Prostate gland (tissue), 2 donors: ENCODE results near the gene OAT.

Experiments used
- POLR2A ChIP-seq: fragments of 450-650 bp; IDR thresholded peaks from one replicate; pipeline ENCODE4 v1.6.1; 2016; ENCODE audit warnings: antibody characterized with exemption, mild to moderate bottlenecking
- TF ChIP-seq, protein P1 (sequence below), 4 experiments: fragments of 200-600 bp in 2 of 4; fragments of 450-650 bp in 2 of 4; sonication (generic) in 2 of 4; IDR thresholded peaks; 1 replicate in 3 of 4; 2 replicates in 1 of 4; pipeline ENCODE4 v1.5.1; 2016 to 2019; ENCODE audit warnings: antibody characterized with exemption in 4 of 4, mild to moderate bottlenecking in 2 of 4, moderate library complexity in 2 of 4

DNA sequence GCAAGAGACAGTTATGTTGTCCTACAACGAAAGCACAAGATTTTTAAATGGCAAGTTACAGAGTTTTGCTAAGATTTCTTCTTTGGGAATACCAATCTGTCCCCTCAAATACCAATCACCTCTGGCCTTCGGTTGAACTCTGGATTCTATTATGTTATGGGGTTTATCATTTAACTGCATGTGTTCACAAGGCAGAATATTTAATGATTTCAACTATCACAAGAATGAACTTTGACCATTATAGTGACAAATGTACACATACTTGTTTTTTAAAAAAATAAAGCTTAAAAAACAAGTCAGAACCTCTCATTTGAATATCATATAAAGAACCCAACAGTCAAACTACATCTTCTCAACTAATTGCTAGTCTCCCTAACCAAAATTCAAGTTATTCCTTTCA lies 11.3 kb downstream of the OAT start:
- TF ChIP-seq, protein P1, sequence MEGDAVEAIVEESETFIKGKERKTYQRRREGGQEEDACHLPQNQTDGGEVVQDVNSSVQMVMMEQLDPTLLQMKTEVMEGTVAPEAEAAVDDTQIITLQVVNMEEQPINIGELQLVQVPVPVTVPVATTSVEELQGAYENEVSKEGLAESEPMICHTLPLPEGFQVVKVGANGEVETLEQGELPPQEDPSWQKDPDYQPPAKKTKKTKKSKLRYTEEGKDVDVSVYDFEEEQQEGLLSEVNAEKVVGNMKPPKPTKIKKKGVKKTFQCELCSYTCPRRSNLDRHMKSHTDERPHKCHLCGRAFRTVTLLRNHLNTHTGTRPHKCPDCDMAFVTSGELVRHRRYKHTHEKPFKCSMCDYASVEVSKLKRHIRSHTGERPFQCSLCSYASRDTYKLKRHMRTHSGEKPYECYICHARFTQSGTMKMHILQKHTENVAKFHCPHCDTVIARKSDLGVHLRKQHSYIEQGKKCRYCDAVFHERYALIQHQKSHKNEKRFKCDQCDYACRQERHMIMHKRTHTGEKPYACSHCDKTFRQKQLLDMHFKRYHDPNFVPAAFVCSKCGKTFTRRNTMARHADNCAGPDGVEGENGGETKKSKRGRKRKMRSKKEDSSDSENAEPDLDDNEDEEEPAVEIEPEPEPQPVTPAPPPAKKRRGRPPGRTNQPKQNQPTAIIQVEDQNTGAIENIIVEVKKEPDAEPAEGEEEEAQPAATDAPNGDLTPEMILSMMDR (IDR thresholded peaks at IDR 0.05), result no peak
- no peak for TF ChIP-seq POLR2A
